B cell (primary cell): ENCODE measurements around the gene FLII. TPM values are rescaled to one million over a fixed set of nuclear protein-coding genes. Genes with fewer than 3 reads are reported as not detected.

Source experiments
- ATAC-seq: fragments of 200-7000 bp; cut with Tn5 transposase; one replicate; pipeline ENCODE4 v1.10.0; 2021; ENCODE audit warnings: low read depth, mild to moderate bottlenecking, moderate number of reproducible peaks, moderate library complexity
- CTCF ChIA-PET: fragments of 350-600 bp; sonication (Branson Sonifier 250); formaldehyde crosslinking; loops from one replicate; lab custom pipeline; 2021; ENCODE audit warnings: antibody characterized with exemption, inconsistent platforms; lab: Charles Lee
- POLR2A ChIA-PET: fragments of 350-600 bp; sonication (Branson Sonifier 250); formaldehyde crosslinking; loops from one replicate; lab custom pipeline; 2021; ENCODE audit warnings: antibody characterized with exemption; lab: Charles Lee
- DNase-seq: peaks from one replicate; pipeline ENCODE4 v3.0.0; 2013
- H2AFZ ChIP-seq: 2 replicates; pipeline ENCODE4 v1.6.1; 2012; ENCODE audit warnings: mild to moderate bottlenecking, low read depth, low read length; ENCODE audit not compliant: insufficient read depth, poor library complexity, severe bottlenecking
- H3K27ac ChIP-seq, 2 donors: 1 replicate in 1 of 2; 2 replicates in 1 of 2; pipeline ENCODE4 v1.5.1; 2012 to 2013; ENCODE audit warnings: low read length in 2 of 2, mild to moderate bottlenecking in 2 of 2, moderate library complexity in 1 of 2
- H3K27me3 ChIP-seq, 4 experiments: fragments of 200-600 bp in 1 of 4; sonication (generic) in 1 of 4; replicated peaks in 1 of 4; 1 replicate in 2 of 4; 2 replicates in 2 of 4; pipeline versions ENCODE4 v1.6.1 to v1.7.0; 2013 to 2016; ENCODE audit warnings: low read length in 3 of 4, mild to moderate bottlenecking in 2 of 4, mixed read lengths in 1 of 4, moderate library complexity in 1 of 4; ENCODE audit not compliant: insufficient read depth in 4 of 4, control insufficient read depth in 3 of 4; ENCODE audit errors: control extremely low read depth in 1 of 4
- H3K36me3 ChIP-seq, 2 experiments: replicated peaks in 1 of 2; 1 replicate in 1 of 2; 2 replicates in 1 of 2; pipeline versions ENCODE4 v1.6.1 to v1.7.1; 2013; ENCODE audit warnings: low read length in 1 of 2; ENCODE audit not compliant: insufficient read depth in 2 of 2, control insufficient read depth in 1 of 2; ENCODE audit errors: control extremely low read depth in 1 of 2, extremely low read depth in 1 of 2
- H3K4me1 ChIP-seq, 2 donors: fragments of 200-600 bp in 1 of 2; sonication (generic) in 1 of 2; 1 replicate in 1 of 2; 2 replicates in 1 of 2; pipeline versions ENCODE4 v1.5.1 to v1.6.1; 2013 to 2017; ENCODE audit warnings: low read length in 2 of 2; ENCODE audit not compliant: control insufficient read depth in 2 of 2, insufficient read depth in 2 of 2
- H3K4me2 ChIP-seq: replicated peaks from 2 replicates; pipeline ENCODE3; 2012; ENCODE audit warnings: mild to moderate bottlenecking, low read depth, low read length; ENCODE audit not compliant: poor library complexity, severe bottlenecking
- H3K4me3 ChIP-seq, 5 experiments: fragments of 200-600 bp in 1 of 5; sonication (generic) in 1 of 5; 1 replicate in 3 of 5; 2 replicates in 2 of 5; pipeline versions ENCODE4 v1.5.1 to v1.7.0; 2011 to 2016; ENCODE audit warnings: low read length in 4 of 5, mild to moderate bottlenecking in 4 of 5, low read depth in 2 of 5, control low read depth in 1 of 5, moderate library complexity in 1 of 5; ENCODE audit not compliant: insufficient read depth in 1 of 5; ENCODE audit errors: control extremely low read depth in 1 of 5, extremely low read depth in 1 of 5
- H3K79me2 ChIP-seq: fragments of 200-600 bp; sonication (generic); one replicate; pipeline ENCODE4 v1.6.0; 2016; ENCODE audit warnings: low read length; ENCODE audit not compliant: control insufficient read depth, insufficient read depth
- H3K9ac ChIP-seq: fragments of 200-600 bp; sonication (generic); 2 replicates; pipeline ENCODE4 v1.6.1; 2017; ENCODE audit warnings: mild to moderate bottlenecking, low read length, moderate library complexity
- H3K9me3 ChIP-seq, 3 donors: one replicate each; pipeline versions ENCODE4 v1.6.1 to v1.7.1; 2013; ENCODE audit warnings: low read length in 2 of 3; ENCODE audit not compliant: control insufficient read depth in 2 of 3, insufficient read depth in 1 of 3; ENCODE audit errors: control extremely low read depth in 1 of 3
- H4K20me1 ChIP-seq: 2 replicates; pipeline ENCODE4 v1.6.0; 2012; ENCODE audit warnings: mild to moderate bottlenecking, low read length; ENCODE audit not compliant: insufficient read depth, control insufficient read depth, poor library complexity, severe bottlenecking
- H3K27ac Mint-ChIP-seq: one replicate; pipeline ENCODE4 v1.8.0; 2021; ENCODE audit warnings: mixed read lengths
- H3K27me3 Mint-ChIP-seq: one replicate; pipeline ENCODE4 v1.8.0; 2021; ENCODE audit warnings: mixed read lengths
- H3K4me1 Mint-ChIP-seq: one replicate; pipeline ENCODE4 v1.8.0; 2021; ENCODE audit warnings: mixed read lengths
- H3K4me3 Mint-ChIP-seq: one replicate; pipeline ENCODE4 v1.8.0; 2021; ENCODE audit warnings: mixed read lengths
- H3K9me3 Mint-ChIP-seq: one replicate; pipeline ENCODE4 v1.8.0; 2022; ENCODE audit warnings: mixed read lengths; ENCODE audit not compliant: insufficient read depth
- CTCF ChIP-seq: fragments of 200-600 bp; IDR thresholded peaks from one replicate; pipeline ENCODE4 v1.8.0; 2022; ENCODE audit warnings: antibody characterized with exemption, mild to moderate bottlenecking
- EZH2 ChIP-seq: IDR thresholded peaks from 2 replicates; pipeline ENCODE4 v1.6.1; 2012; ENCODE audit warnings: borderline replicate concordance, low read depth, mild to moderate bottlenecking, moderate library complexity, low read length; ENCODE audit not compliant: insufficient read depth, poor library complexity, severe bottlenecking
- WGBS: methylation state at CpG from one replicate; pipeline ENCODE4 v1.1.5; 2013; ENCODE audit warnings: missing lambda C conversion rate; ENCODE audit not compliant: insufficient coverage; 5-methylcytosine and 5-hydroxymethylcytosine counted together
- intact Hi-C: fragments of 100-400 bp; cut with micrococcal nuclease; formaldehyde crosslinking; loops from one replicate; pipeline ENCODE4 v1.10.0; 2022
- polyA plus RNA-seq: library from polyadenylated mRNA; depleted of rRNA; stranded (reverse); fragments of >200 nt; gene quantifications from 2 replicates; pipeline ENCODE4 v1.2.3, GENCODE V29; 2012
- total RNA-seq, 2 donors: library from RNA; stranded (reverse); fragments of 120-200 nt in 1 of 2; gene quantifications; 1 replicate in 1 of 2; 2 replicates in 1 of 2; pipeline versions ENCODE4 v1.2.3 to v1.2.4, GENCODE V29; 2013 to 2022

FLII gene
- total and polyA plus RNA-seq, 2 donors (not counting 1 experiment from before 2014, with no cell fraction given): 357 to 531 TPM

GRCh38 chr17:18248811-18249210, 9.7 kb downstream of the FLII start:
- no peak for DNase-seq
- H3K4me3 Mint-ChIP-seq: no peak overlapping the region
- Histone ChIP-seq H3K4me1 (no peaks in the 10 kb centered on the region), H3K36me3 (peaks cover 5 to 78% of the 10 kb centered on the region in 2 experiments), H3K79me2 (no peaks in the 10 kb centered on the region), H3K4me2 (no peak overlapping the region), H4K20me1 (no peaks in the 10 kb centered on the region), H3K9ac (no peak overlapping the region), H3K9me3 (no peaks in the 10 kb centered on the region), H3K4me3 (no peak overlapping the region), H3K27me3 (no peaks in the 10 kb centered on the region), H2AFZ (no peak overlapping the region), H3K27ac (no peak overlapping the region)
- intact Hi-C loops: no loop called here
- H3K27ac Mint-ChIP-seq: no peak overlapping the region
- CTCF ChIA-PET: interaction anchor here (0.6 to 1.8 kb wide), 6 partner anchors 11 to 114 kb away, joined by 3 to 6 read pairs (median 3); partner anchors contain the start of gene MIEF2
- ATAC-seq: no peak
- POLR2A ChIA-PET: interaction anchor here (1.0 kb wide), 1 partner anchor 10 kb away, joined by 3 read pairs; the partner anchor contains the start of gene FLII
- TF ChIP-seq CTCF (no peak), EZH2 (no peak)
- H3K9me3 Mint-ChIP-seq: no peaks in the 10 kb centered on the region
- no peaks in the 10 kb centered on the region for H3K27me3 Mint-ChIP-seq
- H3K4me1 Mint-ChIP-seq: peaks cover 6% of the 10 kb centered on the region
- 96% methylated on average over 2 of the region's 7 CpGs for WGBS

GRCh38 chr17:18248300-18248731, 10.2 kb downstream of the FLII start:
- Histone ChIP-seq H3K79me2 (no peaks in the 10 kb centered on the region), H3K36me3 (peaks cover 5 to 76% of the 10 kb centered on the region in 2 experiments), H3K9me3 (no peaks in the 10 kb centered on the region), H3K27me3 (no peaks in the 10 kb centered on the region), H2AFZ (no peak overlapping the region), H3K4me2 (no peak overlapping the region), H4K20me1 (no peaks in the 10 kb centered on the region), H3K4me1 (no peaks in the 10 kb centered on the region), H3K4me3 (no peak overlapping the region), H3K9ac (no peak overlapping the region), H3K27ac (no peak overlapping the region)
- TF ChIP-seq CTCF (peak; percentile 75), EZH2 (no peak)
- peak; percentile 75 for ATAC-seq
- intact Hi-C loops: no loop called here
- 43% methylated on average over 9 of the region's 9 CpGs for WGBS
- Mint-ChIP-seq H3K9me3 (no peaks in the 10 kb centered on the region), H3K27ac (peak overlapping the region; percentile 72), H3K27me3 (no peaks in the 10 kb centered on the region), H3K4me3 (no peak overlapping the region), H3K4me1 (peaks cover 6% of the 10 kb centered on the region)
- CTCF ChIA-PET: interaction anchor here (0.6 to 1.8 kb wide), 7 partner anchors 11 to 316 kb away, joined by 3 to 6 read pairs (median 3); partner anchors contain the start of gene MIEF2
- POLR2A ChIA-PET: interaction anchor here (1.0 kb wide), 1 partner anchor 10 kb away, joined by 3 read pairs; the partner anchor contains the start of gene FLII
- DNase-seq: peak; percentile 79
